Hematopoietic multipotent progenitor cell treated with erythropoietin and hydrocortisone succinate and interleukin-3 and kit ligand, for 4 days (in vitro differentiated cells): ENCODE measurements around the gene SPATA31A3.
"Not testable (repeated sequence)": the region's sequence is repeated elsewhere in the genome, so short reads cannot be mapped to it uniquely, and the experiment has no call there.

Experiments used
- DNase-seq: peaks from one replicate; pipeline ENCODE4 v3.0.0-alpha.2; 2015

SPATA31A3 gene

GRCh38 chr9:66992450-66992849 lies at the start of gene SPATA31A3:
Gene SPATA31A3, minus strand, starts transcription at chr9:66992550. Its CDS starts 29 bp downstream, at chr9:66992521.
- not testable (repeated sequence) for DNase-seq

- DNase-seq: not testable (repeated sequence)
Observed at GRCh38 chr9:66952576-66952975, 39.8 kb downstream of the SPATA31A3 start.

- not testable (repeated sequence) for DNase-seq
Observed at GRCh38 chr9:66942400-66943155, 49.8 kb downstream of the SPATA31A3 start.

- DNase-seq: not testable (repeated sequence)
Observed at GRCh38 chr9:66939878-66940830, 52.2 kb downstream of the SPATA31A3 start.

GRCh38 chr9:66938322-66938721 lies 54.0 kb downstream of the SPATA31A3 start:
- DNase-seq: not testable (repeated sequence)

GRCh38 chr9:66937662-66938061 lies 54.7 kb downstream of the SPATA31A3 start:
- DNase-seq: not testable (repeated sequence)
